ENCODE data around the gene FHIP2A. TPM values are rescaled to one million over a fixed set of nuclear protein-coding genes. Genes with fewer than 3 reads are reported as not detected.

The FHIP2A gene
- total RNA-seq, 2 experiments from 2014 or later: 26.4 to 29.7 TPM

Other genes with a start within 250 kb of the FHIP2A start
- 100 to 1,000 TPM; 137 to 149 TPM for gene ABLIM1, start 163.5 kb upstream of the FHIP2A start, total RNA-seq
- 10 to 100 TPM; 12.3 to 14.4 TPM for gene TRUB1, start 116.4 kb downstream of the FHIP2A start, total RNA-seq